Embryonic facial prominence (tissue), 1 donor: ENCODE data around the gene ZNF613.
A peak's percentile ranks its signal among the peaks of the same experiment; 100 is the strongest.
"Not testable (repeated sequence)": the region's sequence is repeated elsewhere in the genome, so short reads cannot be mapped to it uniquely, and the experiment has no call there.

Experiments used
- DNase-seq: peaks from one replicate; pipeline ENCODE4 v3.0.0-alpha.2; 2016; ENCODE audit errors: extremely low spot score

The ZNF613 gene

DNA sequence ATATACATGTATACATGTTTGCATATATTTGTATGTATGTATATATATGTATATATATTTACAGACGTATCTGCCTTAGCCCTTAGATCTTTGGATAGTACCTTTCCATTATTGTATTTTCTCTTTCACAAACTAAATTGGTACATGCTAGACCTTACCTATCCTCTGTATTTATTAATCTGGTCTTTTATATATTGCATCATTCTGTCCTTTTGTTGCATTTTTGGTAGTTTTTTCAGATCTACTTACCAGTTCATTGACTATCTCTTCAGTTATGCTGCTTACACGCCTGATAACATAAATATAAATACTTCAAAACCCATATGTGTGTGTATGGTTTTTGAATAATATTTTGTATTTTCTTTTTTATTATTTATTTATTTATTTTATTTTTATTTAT lies 11.7 kb downstream of the ZNF613 start:
- DNase-seq, result no peak

DNA sequence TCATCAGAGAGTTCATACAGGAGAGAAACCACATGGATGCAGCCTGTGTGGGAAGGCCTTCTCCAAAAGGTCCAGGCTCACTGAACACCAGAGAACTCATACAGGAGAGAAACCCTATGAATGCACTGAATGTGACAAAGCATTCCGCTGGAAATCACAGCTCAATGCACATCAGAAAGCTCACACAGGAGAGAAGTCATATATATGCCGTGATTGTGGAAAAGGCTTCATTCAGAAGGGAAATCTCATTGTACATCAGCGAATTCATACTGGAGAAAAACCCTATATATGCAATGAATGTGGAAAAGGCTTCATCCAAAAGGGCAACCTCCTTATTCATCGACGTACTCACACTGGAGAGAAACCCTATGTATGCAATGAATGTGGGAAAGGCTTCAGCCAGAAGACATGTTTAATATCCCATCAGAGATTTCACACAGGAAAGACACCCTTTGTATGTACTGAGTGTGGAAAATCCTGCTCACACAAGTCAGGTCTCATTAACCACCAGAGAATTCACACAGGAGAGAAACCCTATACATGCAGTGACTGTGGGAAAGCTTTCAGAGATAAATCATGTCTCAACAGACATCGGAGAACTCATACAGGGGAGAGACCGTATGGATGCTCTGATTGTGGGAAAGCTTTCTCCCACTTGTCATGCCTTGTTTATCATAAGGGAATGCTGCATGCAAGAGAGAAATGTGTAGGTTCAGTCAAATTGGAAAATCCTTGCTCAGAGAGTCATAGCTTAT lies 17.7 kb downstream of the ZNF613 start:
- no peak for DNase-seq

DNA sequence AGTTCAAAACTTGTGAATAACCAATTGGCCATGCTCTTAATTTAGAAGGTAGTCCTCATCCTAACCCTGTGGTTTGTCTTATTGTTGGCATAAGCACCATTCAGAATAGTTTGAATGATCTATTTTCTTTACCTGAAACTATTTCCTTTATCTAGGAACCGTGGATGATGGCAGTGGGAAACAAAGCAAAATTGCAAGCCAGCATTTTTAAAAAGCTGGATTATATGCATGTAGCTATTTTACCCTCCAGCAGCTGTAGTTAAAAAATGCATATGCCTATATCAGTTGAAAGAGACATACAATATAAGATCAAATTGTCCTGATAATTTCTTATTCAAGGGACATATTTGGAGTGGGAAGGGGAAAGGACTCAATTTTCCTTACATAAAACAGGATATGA lies 19.3 kb downstream of the ZNF613 start:
- no peak for DNase-seq

DNA sequence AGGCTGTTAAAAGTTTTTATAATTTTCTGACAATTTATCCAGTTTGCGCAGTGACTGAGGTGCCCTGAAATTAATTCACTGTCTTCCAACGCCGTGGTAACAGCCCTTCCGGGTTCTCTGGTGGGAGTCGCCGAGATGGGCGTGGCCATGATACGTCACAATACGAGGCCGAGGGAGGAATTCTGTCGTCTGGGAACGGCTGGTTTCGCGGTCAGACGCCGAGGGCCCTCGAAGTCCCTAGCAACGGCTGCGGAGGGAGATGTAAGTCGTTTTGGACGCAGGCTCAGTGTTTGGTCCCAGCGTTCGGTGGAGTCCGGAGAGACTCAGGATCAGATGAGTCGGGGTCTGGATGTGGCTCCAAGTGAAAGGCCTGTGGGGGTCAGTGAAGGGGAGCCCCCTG lies 21.7 kb downstream of the ZNF613 start:
- peak; percentile 27 for DNase-seq

DNA sequence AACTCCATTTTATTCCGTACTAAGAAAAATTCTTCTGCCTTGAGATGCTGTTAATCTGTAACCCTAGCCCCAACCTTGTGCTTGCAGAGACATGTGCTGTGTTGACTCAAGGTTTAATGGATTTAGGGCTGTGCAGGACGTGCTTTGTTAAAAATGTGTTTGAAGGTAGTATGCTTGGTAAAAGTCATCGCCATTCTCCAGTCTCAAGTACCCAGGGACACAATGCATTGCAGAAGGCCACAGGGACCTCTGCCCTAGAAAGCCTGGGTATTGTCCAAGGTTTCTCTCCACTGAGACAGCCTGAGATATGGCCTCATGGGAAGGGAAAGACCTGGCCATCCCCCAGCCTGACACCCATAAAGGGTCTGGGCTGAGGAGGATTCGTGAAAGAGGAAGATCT lies 30.6 kb downstream of the ZNF613 start:
- DNase-seq, result not testable (repeated sequence)

DNA sequence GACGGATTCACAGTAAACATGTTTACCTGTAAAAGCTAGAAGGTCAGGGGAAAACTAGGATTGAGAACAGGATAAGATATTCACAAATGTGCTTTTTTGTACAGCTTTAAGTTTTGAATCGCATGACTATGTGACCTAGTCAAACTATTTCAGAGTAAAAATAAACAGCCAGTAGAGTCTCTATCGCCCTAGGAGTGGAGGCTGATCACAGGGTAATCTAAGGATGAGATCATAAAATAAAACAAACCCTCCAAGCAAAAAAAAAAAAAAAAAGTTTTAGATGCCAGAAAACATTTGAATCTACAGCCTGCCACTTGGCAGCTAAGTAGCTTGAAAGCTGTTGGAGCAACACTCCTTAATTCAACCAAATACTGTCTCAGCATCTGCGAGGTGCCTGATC lies 32.5 kb downstream of the ZNF613 start:
- no peak for DNase-seq

DNA sequence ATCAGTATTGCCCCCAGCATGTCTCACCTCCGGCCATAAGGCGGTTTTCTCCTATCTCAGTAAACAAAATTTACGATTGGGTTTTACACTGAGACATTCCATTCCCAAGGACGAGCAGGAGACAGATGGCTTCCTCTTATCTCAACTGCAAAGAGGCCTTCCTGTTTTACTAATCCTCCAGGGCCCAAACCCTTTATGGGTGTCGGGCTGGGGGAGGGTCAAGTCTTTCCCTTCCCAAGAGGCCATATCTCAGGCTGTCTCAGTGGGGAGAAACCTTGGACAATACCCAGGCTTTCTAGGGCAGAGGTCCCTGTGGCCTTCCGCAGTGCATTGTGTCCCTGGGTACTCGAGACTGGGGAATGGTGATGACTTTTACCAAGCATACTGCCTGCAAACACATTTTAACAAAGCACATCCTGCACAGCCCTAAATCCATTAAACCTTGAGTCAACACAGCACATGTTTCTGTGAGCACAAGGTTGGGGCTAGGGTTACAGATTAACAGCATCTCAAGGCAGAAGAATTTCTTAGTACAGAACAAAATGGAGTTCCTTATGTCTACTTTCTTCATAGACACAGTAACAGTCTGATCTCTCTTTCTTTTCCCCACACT lies 33.5 kb downstream of the ZNF613 start:
- DNase-seq, result not testable (repeated sequence)

DNA sequence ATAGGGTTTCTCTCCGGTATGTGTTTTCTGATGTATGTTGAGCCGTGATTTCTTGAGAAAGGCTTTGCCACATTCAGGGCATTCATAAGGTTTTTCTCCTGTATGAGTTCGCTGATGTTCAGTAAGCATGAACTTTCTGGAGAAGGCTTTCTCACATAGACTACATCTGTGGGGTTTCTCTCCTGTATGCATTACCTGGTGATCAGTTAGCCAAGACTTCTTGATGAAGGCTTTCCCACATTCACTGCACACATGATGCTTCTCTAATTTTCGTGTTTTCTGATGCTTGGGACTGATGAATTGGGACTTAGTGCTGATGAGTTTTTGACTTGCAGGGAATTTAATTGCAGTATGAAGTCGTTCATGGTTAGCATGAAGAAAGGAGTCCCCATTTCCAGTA lies 38.3 kb downstream of the ZNF613 start:
- DNase-seq, result no peak

DNA sequence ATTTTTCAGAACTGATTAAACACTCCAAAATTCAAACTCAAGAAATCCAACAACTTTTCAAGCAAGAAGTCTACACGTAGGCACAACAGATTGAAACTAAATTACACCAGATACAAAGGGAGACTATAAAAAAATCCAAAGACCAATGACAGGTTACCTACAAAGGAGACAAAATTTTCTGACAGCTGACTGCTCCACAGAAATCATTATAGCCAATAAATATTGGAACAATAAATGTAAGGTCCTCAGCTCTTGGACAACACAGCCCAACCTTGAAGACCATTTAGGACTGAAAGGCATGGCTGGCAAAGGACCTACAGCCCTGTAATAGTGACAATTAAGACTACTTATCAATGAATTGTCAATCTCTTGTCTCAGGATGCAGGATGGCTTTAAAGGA lies 43.4 kb downstream of the ZNF613 start:
- no peak for DNase-seq

DNA sequence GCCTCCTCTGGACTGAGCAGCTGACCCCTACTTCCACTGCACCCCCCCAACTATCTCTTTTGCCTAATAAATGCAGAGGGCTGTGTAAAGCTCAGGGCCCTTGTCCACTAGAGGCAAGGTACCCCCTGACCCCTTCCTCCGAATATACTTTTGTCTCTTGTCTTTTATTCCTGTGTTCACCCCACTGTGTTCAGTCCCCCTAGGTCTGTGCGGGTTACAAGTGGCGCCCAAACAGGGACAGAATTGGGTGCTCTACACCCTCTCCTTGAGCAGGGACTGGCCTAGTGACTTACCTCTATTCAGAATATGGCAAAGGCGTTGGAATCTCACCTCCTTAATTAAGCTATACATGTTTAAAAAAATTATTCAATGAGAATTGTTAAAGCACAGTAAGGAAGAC lies 44.4 kb downstream of the ZNF613 start:
- no peak for DNase-seq

DNA sequence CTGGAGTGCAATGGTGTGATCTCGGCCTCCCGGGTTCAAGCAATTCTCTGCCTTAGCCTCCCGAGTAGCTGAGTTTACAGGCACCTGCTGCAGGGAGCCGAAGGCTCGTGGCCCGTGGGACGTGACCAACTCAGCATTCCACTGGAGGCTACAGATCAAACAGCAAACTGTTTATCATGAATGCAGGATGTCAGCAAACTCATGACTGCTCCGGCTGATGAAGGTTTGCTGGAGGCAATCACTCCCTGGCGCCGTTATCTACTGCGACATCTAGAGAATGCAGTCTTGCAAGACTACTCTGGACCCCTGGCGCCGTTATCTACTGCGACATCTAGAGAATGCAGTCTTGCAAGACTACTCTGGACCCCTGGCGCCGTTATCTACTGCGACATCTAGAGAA lies 48.5 kb downstream of the ZNF613 start:
- DNase-seq, result not testable (repeated sequence)

DNA sequence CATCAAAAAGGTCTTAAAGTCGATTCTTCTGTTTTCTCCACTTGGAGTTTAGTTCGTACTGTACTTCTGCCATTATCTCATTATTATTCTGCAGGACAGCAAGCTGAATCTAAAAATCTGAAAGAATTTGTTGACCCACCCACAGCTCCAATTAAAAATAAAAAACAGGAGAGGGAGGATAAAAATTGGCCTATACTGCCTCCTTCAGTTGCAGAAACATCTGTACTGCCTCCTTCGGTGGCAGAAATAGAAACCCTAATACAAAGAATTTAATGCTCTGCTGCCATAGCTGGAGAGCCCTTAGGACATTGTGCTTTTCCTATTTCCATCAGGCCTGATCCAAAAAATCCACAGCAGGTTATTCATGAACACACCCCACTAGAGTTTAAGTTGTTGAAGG lies 49.6 kb downstream of the ZNF613 start:
- no peak for DNase-seq

DNA sequence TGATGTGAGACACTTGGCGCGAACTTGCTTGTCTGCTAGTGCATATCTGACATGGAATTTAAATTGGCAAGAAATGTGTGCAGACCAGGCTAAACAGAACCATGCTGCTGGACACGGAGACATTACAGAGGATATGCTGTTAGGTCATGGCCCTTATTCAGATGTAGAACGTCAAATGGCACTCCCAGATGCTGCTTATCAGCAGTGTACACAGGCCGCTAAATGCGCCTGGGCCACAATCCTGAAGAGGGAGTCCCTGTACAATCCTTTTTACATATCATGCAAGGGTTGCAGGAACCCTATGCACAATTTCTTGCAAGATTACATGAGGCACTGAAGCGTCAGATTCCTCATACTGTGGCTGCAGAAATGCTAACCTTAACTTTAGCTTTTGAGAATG lies 50.1 kb downstream of the ZNF613 start:
- DNase-seq, result no peak

DNA sequence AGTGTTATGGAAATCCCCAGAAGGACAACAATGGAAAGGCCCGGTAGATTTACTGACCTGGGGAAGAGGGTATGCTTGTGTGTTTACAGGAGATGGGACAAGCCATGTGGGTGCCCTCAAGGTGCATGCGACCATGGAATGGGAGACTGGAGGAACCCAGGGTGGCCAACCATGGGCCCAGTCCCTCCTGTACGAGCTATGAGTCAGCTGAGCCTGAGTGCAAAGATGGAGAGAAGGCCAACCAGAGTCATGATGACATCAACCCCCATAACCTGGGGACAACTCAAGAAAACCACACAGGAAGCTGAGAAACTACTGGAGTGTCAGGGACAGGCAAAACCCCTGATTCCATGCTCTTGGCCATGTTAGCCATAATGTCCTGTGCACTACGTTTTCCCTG lies 51.6 kb downstream of the ZNF613 start:
- no peak for DNase-seq

DNA sequence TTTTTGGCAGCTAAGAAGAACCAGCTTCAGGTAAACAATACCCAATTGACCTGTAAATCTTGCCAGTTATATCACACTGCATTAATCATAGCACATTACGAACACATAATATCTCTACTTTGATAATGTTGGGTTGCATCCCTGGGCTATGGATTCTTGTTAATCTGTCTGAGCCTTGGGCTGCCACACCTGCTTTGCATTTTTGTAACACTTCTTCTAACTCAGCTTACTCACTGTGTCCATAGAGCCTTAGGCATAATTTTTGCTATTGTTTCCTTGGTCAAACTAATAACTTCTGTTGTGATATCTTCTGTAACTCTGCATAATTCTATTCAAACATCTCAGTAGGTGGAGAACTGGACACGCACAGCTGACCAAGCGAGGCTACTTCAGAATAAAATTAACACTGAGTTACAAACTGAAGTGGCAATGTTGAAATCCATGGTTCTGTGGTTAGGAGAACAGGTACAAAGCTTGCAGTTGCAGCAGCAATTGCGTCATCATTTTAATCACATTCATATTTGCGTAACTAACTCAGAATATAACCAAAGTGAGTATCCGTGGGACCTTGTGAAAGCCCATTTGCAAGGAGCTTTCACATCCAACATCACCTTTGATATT lies 53.0 kb downstream of the ZNF613 start:
- no peak for DNase-seq

DNA sequence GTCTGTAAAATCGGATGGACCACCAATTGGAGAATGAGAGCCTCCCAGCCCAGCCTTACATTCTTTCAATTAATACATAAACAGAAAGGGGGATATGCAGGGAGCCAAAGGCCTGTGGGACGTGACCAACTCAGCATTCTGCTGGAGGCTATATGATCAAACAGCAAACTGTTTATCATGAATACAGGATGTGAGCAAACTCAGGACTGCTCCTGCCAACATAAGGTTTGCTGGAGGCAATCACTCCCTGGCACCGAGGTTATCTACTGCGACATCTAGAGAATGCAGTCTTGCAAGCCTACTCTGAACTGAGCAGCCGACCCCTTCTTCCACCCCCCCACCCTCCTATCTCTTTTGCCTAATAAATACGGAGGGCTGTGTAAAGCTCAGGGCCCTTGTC lies 53.7 kb downstream of the ZNF613 start:
- not testable (repeated sequence) for DNase-seq

DNA sequence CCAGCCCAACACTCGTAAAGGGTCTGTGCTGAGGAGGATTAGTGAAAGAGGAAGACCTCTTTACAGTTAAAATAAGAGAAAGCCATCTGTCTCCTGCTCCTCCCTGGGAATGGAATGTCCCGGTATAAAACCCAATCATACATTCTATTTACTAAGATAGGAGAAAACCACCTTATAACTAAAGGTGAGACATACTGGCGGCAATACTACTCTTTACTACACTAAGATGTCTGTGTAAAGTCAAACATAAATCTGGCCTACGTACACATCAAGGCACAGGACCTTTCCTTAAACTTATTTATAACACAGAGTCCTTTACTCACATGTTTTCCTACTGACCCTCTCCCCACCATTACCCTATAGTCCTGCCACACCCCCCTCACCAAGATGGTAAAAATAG lies 56.1 kb downstream of the ZNF613 start:
- DNase-seq, result no peak

DNA sequence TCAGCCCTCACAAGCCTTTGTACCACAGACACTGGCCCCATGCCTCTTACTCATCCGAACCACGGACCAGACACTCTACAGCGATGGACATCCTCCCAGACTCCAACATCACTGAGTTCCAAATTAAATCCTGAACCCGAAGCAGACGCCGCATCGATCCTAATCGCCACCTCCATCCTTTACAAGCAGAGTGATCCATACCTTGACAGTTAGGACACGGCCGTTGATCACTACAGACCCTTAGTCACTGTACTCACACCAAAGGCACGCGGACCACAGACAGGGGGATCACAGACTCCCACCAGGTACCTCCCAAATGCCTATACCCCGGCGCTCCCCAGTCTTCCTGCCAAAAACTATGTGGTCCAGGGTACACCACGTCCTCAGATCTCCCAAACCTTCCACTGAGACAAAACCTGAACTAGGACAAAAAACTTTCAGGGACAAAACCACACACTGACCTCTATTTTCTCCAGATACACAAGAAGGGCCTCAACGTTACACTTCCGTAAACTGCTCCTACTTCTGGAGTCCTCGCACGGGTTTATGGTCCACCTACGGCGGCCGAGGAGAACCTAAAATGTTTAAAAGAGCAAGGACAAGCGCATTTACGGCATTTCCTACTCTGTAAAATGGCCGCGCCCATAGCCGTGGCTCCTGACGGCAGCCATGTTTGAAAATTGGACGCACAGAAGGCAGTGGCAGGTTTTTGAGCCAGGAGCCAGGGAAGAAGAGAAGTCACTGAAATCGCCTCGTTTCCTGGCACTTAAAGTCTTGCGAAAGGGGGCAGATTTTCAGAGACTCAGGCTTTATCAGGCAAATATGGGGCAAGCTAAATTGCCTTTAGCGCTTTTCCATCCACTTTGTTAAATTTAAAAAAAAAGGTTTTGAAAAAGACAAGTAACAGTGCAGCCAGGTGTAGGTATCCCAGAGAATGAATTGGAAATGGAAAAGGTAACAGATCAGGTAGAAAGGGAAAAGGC lies 59.3 kb downstream of the ZNF613 start, which contains the start of gene ZNF350:
Gene ZNF350, minus strand, starts transcription at position 532 of the 983 bp plus-strand sequence. CDS start 12,480 bp downstream, outside the sequence.
- DNase-seq, result peak; percentile 86

DNA sequence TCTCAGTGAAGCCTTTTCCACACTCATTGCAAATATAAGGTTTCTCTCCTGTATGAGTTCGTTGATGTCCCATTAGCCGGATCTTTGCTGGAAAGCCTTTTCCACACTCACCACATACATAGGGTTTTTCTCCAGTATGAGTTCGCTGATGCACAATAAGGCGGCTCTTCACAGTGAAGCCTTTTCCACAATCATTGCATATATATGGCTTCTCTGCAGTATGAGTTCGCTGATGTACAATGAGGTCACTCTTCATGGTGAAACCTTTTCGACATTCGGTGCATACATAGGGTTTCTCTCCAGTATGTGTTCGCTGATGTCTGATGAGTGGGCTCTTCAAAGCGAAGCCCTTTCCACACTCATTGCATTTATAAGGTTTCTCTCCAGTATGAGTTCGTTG lies 66.2 kb downstream of the ZNF613 start:
- DNase-seq, result no peak

DNA sequence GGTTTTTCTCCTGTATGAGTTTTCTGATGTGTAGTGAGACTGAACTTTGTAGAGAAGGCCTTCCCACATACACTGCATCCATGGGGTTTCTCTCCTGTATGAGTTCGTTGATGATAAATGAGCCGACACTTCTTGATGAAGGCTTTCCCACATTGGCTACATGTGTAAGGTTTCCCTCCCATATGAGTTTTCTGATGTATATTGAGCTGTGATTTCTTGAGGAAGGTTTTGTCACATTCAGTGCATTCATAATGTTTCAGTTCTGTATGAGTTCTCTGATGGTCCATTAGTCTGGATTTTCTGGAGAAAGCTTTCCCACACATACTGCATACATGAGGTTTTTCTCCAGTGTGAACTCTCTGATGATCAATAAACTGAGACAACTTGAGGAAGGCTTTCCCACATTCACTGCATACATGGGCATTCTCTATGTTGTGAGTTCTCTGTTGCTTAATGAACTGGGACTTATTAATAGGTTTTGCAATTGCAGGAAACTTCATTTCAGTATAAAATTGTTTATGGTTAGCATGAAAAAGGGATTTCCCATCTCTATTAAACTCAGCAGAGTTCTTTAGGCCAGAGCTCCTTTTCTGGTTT lies 66.9 kb downstream of the ZNF613 start:
- no peak for DNase-seq
